K562 (cell line): ENCODE results near the gene DEPDC1B. TPM values are rescaled to one million over a fixed set of nuclear protein-coding genes. Genes with fewer than 3 reads are reported as not detected.

Experiments
- ATAC-seq: fragments of 200-7000 bp; cut with Tn5 transposase; 3 replicates; pipeline ENCODE4 v1.9.1; 2020; ENCODE audit warnings: moderate library complexity
- BruUV-seq: library from RNA; stranded (reverse); fragments of 400-500 nt; replicated peaks from 2 replicates; lab custom pipeline; 2021; lab: Mats Ljungman, UMichigan
- CTCF ChIA-PET: fragments of 300-600 bp; formaldehyde crosslinking; extraction: SDS; loops from one replicate; lab custom pipeline; 2021; ENCODE audit warnings: low intra/inter-chr PET ratio; lab: Yijun Ruan, JAX
- POLR2A ChIA-PET: fragments of 300-600, 350-650 bp; sonication (Branson Sonifier 250); formaldehyde crosslinking; extraction: SDS; loops from one replicate; lab custom pipeline; 2021; ENCODE audit warnings: antibody characterized with exemption, inconsistent platforms; lab: Yijun Ruan, JAX
- DNase-seq, 4 experiments: peaks; one replicate each; pipeline versions ENCODE4 v3.0.0 to v3.0.0-alpha.2; 2011 to 2018; ENCODE audit warnings: low spot score in 3 of 4, mixed read lengths in 3 of 4; ENCODE audit errors: extremely low read depth in 1 of 4
- FAIRE-seq: peaks from 2 replicates; lab custom pipeline; 2011; peaks lifted over from hg19 to GRCh38; lab: Jason Lieb, UNC
- H2AFZ ChIP-seq: 2 replicates; pipeline ENCODE4 v1.6.0; 2011; ENCODE audit warnings: low read depth, low read length, control low read depth, inconsistent platforms
- H3K27ac ChIP-seq: fragments of 200-600 bp; 3 replicates; pipeline ENCODE4 v1.8.0; 2011; ENCODE audit warnings: low read depth, mild to moderate bottlenecking, control low read depth, inconsistent platforms, low read length, moderate library complexity, mixed read lengths; ENCODE audit errors: extremely low read depth
- H3K27me3 ChIP-seq, 2 experiments: fragments of 300-600 bp in 1 of 2; 2 replicates in 1 of 2; 3 replicates in 1 of 2; pipeline versions ENCODE4 v1.6.0 to v1.8.0; 2011; ENCODE audit warnings: inconsistent platforms in 2 of 2, low read length in 2 of 2, mild to moderate bottlenecking in 1 of 2, mixed read lengths in 1 of 2, moderate library complexity in 1 of 2; ENCODE audit not compliant: control insufficient read depth in 2 of 2, insufficient read depth in 2 of 2
- H3K36me3 ChIP-seq: fragments of 300-600 bp; 3 replicates; pipeline ENCODE4 v1.8.0; 2011; ENCODE audit warnings: mild to moderate bottlenecking, low read length, inconsistent platforms; ENCODE audit not compliant: control insufficient read depth, insufficient read depth
- H3K4me1 ChIP-seq, 2 experiments: fragments of 200-600 bp in 1 of 2; replicated peaks in 1 of 2; 2 replicates in 1 of 2; 3 replicates in 1 of 2; pipeline versions ENCODE4 v1.5.1 to v1.8.0; 2011; ENCODE audit warnings: inconsistent platforms in 2 of 2, low read length in 2 of 2, mild to moderate bottlenecking in 1 of 2, mixed read lengths in 1 of 2, moderate library complexity in 1 of 2; ENCODE audit not compliant: control insufficient read depth in 2 of 2, insufficient read depth in 2 of 2
- H3K4me2 ChIP-seq: 2 replicates; pipeline ENCODE4 v1.6.1; 2011; ENCODE audit warnings: low read length, control low read depth, inconsistent platforms, mixed read lengths; ENCODE audit not compliant: insufficient read depth
- H3K4me3 ChIP-seq: fragments of 200-600 bp; sonication (generic), shearing (Covaris generic); 2 replicates; pipeline ENCODE4 v1.5.1; 2016; ENCODE audit warnings: control low read depth, inconsistent platforms
- H3K79me2 ChIP-seq: fragments of 200-600 bp; 3 replicates; pipeline ENCODE4 v1.8.0; 2011; ENCODE audit warnings: low read length, inconsistent platforms; ENCODE audit not compliant: control insufficient read depth, insufficient read depth
- H3K9ac ChIP-seq, 2 experiments: 2 replicates each; pipeline versions ENCODE4 v1.6.0 to v1.6.1; 2011; ENCODE audit warnings: low read depth in 2 of 2, low read length in 2 of 2, control low read depth in 1 of 2, inconsistent platforms in 1 of 2, mild to moderate bottlenecking in 1 of 2, mixed read lengths in 1 of 2; ENCODE audit not compliant: insufficient read depth in 1 of 2
- H3K9me1 ChIP-seq: one replicate; pipeline ENCODE4 v1.6.0; 2011; ENCODE audit warnings: inconsistent platforms, mild to moderate bottlenecking, low read length, moderate library complexity; ENCODE audit not compliant: control insufficient read depth, insufficient read depth
- H3K9me3 ChIP-seq: replicated peaks from 2 replicates; pipeline ENCODE4 v1.5.1; 2011; ENCODE audit warnings: low read depth, low read length, inconsistent platforms; ENCODE audit not compliant: control insufficient read depth, insufficient read depth
- H4K20me1 ChIP-seq: replicated peaks from 2 replicates; pipeline ENCODE4 v1.6.1; 2011; ENCODE audit warnings: low read length, inconsistent platforms, mixed read lengths; ENCODE audit not compliant: control insufficient read depth, insufficient read depth
- ETV5 ChIP-seq: sonication (generic); formaldehyde crosslinking; IDR thresholded peaks from 2 replicates; pipeline ENCODE4 v1.4.0; 2020; ENCODE audit warnings: low read depth, mild to moderate bottlenecking, missing genetic modification reagents
- HDAC8 ChIP-seq: fragments of 450-650 bp; IDR thresholded peaks from 2 replicates; pipeline ENCODE4 v1.6.1; 2016; ENCODE audit warnings: mild to moderate bottlenecking, missing genetic modification characterization, moderate library complexity, missing compliant biosample characterization
- MED1 ChIP-seq: sonication (generic); formaldehyde crosslinking; IDR thresholded peaks from 2 replicates; pipeline ENCODE4 v1.8.1; 2023; ENCODE audit warnings: missing genetic modification reagents, borderline replicate concordance
- MYNN ChIP-seq, 2 experiments: sonication (generic); formaldehyde crosslinking in 1 of 2; IDR thresholded peaks; 2 replicates each; pipeline versions ENCODE4 v1.5.0 to v1.6.1; 2016 to 2020; ENCODE audit warnings: antibody characterized with exemption in 1 of 2, missing genetic modification reagents in 1 of 2
- NFE2L1 ChIP-seq: fragments of 450-650 bp; IDR thresholded peaks from 2 replicates; pipeline ENCODE4 v1.6.1; 2016; ENCODE audit warnings: missing genetic modification characterization, low read depth, mild to moderate bottlenecking, missing compliant biosample characterization, moderate library complexity, borderline replicate concordance
- SIX5 ChIP-seq, 2 experiments: IDR thresholded peaks; 2 replicates each; pipeline ENCODE4 v1.6.1; 2011; ENCODE audit warnings: low read length in 2 of 2, borderline replicate concordance in 1 of 2, low read depth in 1 of 2, mild to moderate bottlenecking in 1 of 2, moderate library complexity in 1 of 2; ENCODE audit not compliant: insufficient read depth in 1 of 2
- TOE1 ChIP-seq, 2 experiments: fragments of 450-650 bp in 1 of 2; sonication (generic) in 1 of 2; formaldehyde crosslinking in 1 of 2; IDR thresholded peaks; 2 replicates each; pipeline versions ENCODE4 v1.7.1 to v1.8.0; 2016 to 2022; ENCODE audit warnings: borderline replicate concordance in 2 of 2, mild to moderate bottlenecking in 2 of 2, antibody characterized with exemption in 1 of 2, inconsistent platforms in 1 of 2, low read depth in 1 of 2, missing genetic modification reagents in 1 of 2, moderate library complexity in 1 of 2
- ZNF445 ChIP-seq: fragments of 250-450 bp; sonication (Bioruptor Pico); IDR thresholded peaks from 2 replicates; pipeline ENCODE4 v1.4.0; 2020; ENCODE audit warnings: low read depth, mild to moderate bottlenecking, moderate library complexity
- WGBS: fragments of 100-300 bp; shearing (Covaris generic); methylation state at CpG from one replicate; pipeline ENCODE4 v1.1.6; 2016; ENCODE audit warnings: low coverage, mixed read lengths; ENCODE audit not compliant: insufficient coverage; ENCODE audit errors: missing lambda C conversion rate; 5-methylcytosine and 5-hydroxymethylcytosine counted together
- in situ Hi-C: fragments of 300-500 bp; cut with MboI; formaldehyde crosslinking; loops from 4 replicates; pipeline ENCODE4 v1.15.0; 2018; ENCODE audit warnings: inconsistent platforms, mixed read lengths
- intact Hi-C: fragments of 100-400 bp; cut with micrococcal nuclease; formaldehyde crosslinking; loops from 2 replicates; pipeline ENCODE4 v1.14.2; 2022
- polyA plus RNA-seq, 8 experiments: library from polyadenylated mRNA; depleted of rRNA in 4 of 8; stranded (reverse) in 5 of 8; unstranded in 3 of 8; fragments of >200 nt; fragmentation: Nextera tagmentation in 2 of 8; fragmentation: Illumina TruSeq in 1 of 8; extraction: Ambion mirVana in 2 of 8; extraction: Trizol in 1 of 8; gene quantifications; 2 replicates each; pipeline versions ENCODE4 v1.2.1 to v1.2.3, GENCODE V29; 2011 to 2014; ENCODE audit warnings: inconsistent platforms in 1 of 8, missing spikeins in 1 of 8
- total RNA-seq, 7 experiments: library from RNA; depleted of rRNA in 6 of 7; stranded (reverse); fragments of >200 nt in 6 of 7; fragmentation: Illumina TruSeq in 2 of 7; extraction: Trizol in 2 of 7; gene quantifications; 2 replicates each; pipeline versions ENCODE4 v1.2.1 to v1.2.3, GENCODE V29; 2011 to 2021; ENCODE audit warnings: low replicate concordance in 1 of 7
- TF ChIP-seq, protein P1 (sequence below): sonication (generic); formaldehyde crosslinking; IDR thresholded peaks from 2 replicates; pipeline ENCODE4 v1.8.0; 2023; ENCODE audit warnings: mild to moderate bottlenecking, missing genetic modification reagents
- TF ChIP-seq, protein P2 (sequence below), 2 experiments: fragments of 450-650 bp in 1 of 2; sonication (generic) in 1 of 2; formaldehyde crosslinking in 1 of 2; IDR thresholded peaks in 1 of 2; conservative IDR thresholded peaks in 1 of 2; 2 replicates each; pipeline versions ENCODE4 v1.6.1 to v1.8.1; 2016 to 2023; ENCODE audit warnings: mild to moderate bottlenecking in 2 of 2, moderate library complexity in 2 of 2, inconsistent platforms in 1 of 2, missing genetic modification reagents in 1 of 2

DEPDC1B gene
- total and polyA plus RNA-seq, 9 of the 15 experiments (the other 6 are each of a cell fraction or from before 2014, with no cell fraction given): 36.0 to 67.2 (median 44.5) TPM

DNA sequence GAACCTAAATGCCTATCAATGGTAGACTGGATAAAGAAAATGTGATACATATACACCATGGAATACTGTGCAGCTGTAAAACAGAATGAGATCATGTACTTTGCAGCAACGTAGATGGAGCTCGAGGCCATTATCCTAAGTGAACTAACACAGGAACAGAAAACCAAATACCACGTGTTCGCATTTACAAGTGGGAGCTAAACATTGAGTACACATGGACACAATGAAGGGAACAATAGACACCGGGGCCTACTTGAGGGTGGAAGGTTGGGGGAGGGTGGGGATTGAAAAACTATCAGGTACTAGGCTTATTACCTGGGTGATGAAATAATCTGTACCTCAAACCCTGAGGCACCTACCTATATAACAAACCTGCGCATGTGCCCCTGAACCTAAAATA lies 22.4 kb upstream of the DEPDC1B start:
- Histone ChIP-seq H3K27ac (no peak overlapping the region), H2AFZ (no peak overlapping the region), H3K4me1 (no peaks in the 10 kb centered on the region), H3K9me3 (no peaks in the 10 kb centered on the region), H3K4me3 (no peak overlapping the region), H3K9ac (no peak overlapping the region), H3K27me3 (no peaks in the 10 kb centered on the region; a peak in 1 of 5 replicates), H4K20me1 (no peaks in the 10 kb centered on the region), H3K4me2 (no peak overlapping the region), H3K79me2 (no peaks in the 10 kb centered on the region), H3K36me3 (no peaks in the 10 kb centered on the region), H3K9me1 (no peaks in the 10 kb centered on the region)
- FAIRE-seq: no peak
- CTCF ChIA-PET: no interaction called here
- WGBS: 21% methylated on average over 6 of the region's 6 CpGs
- BruUV-seq: no TSS peak
- no peak for ATAC-seq
- in situ Hi-C loops (no loop called here), intact Hi-C loops (no loop called here)
- DNase-seq: no peak
- POLR2A ChIA-PET: interaction anchor here (1.1 kb wide), 1 partner anchor 23 kb away, joined by 3 read pairs; the partner anchor contains the start of gene DEPDC1B
- no peak for TF ChIP-seq TOE1 (IDR thresholded peaks at IDR 0.05; ENCODE audit: borderline replicate concordance)
- no peak for TF ChIP-seq TOE1 (CRISPR knock-in tag; IDR thresholded peaks at IDR 0.05; ENCODE audit: borderline replicate concordance, low read depth)
- TF ChIP-seq HDAC8 (tag): no peak
- TF ChIP-seq, protein P1, sequence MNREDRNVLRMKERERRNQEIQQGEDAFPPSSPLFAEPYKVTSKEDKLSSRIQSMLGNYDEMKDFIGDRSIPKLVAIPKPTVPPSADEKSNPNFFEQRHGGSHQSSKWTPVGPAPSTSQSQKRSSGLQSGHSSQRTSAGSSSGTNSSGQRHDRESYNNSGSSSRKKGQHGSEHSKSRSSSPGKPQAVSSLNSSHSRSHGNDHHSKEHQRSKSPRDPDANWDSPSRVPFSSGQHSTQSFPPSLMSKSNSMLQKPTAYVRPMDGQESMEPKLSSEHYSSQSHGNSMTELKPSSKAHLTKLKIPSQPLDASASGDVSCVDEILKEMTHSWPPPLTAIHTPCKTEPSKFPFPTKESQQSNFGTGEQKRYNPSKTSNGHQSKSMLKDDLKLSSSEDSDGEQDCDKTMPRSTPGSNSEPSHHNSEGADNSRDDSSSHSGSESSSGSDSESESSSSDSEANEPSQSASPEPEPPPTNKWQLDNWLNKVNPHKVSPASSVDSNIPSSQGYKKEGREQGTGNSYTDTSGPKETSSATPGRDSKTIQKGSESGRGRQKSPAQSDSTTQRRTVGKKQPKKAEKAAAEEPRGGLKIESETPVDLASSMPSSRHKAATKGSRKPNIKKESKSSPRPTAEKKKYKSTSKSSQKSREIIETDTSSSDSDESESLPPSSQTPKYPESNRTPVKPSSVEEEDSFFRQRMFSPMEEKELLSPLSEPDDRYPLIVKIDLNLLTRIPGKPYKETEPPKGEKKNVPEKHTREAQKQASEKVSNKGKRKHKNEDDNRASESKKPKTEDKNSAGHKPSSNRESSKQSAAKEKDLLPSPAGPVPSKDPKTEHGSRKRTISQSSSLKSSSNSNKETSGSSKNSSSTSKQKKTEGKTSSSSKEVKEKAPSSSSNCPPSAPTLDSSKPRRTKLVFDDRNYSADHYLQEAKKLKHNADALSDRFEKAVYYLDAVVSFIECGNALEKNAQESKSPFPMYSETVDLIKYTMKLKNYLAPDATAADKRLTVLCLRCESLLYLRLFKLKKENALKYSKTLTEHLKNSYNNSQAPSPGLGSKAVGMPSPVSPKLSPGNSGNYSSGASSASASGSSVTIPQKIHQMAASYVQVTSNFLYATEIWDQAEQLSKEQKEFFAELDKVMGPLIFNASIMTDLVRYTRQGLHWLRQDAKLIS (CRISPR knock-in tag): no peak
- TF ChIP-seq MYNN (IDR thresholded peaks at IDR 0.05): no peak
- TF ChIP-seq MYNN (CRISPR knock-in tag; IDR thresholded peaks at IDR 0.05): no peak
- no peak for TF ChIP-seq SIX5 (IDR thresholded peaks at IDR 0.05; ENCODE audit: borderline replicate concordance in 1 of 2, insufficient read depth in 1 of 2, low read depth in 1 of 2, low read length in 2 of 2)
- TF ChIP-seq, protein P2, sequence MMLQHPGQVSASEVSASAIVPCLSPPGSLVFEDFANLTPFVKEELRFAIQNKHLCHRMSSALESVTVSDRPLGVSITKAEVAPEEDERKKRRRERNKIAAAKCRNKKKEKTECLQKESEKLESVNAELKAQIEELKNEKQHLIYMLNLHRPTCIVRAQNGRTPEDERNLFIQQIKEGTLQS (IDR thresholded peaks at IDR 0.05): no peak
- TF ChIP-seq, protein P2 (CRISPR knock-in tag; conservative IDR thresholded peaks at IDR 0.05): no peak
- TF ChIP-seq ETV5 (CRISPR knock-in tag): no peak
- TF ChIP-seq MED1: no peak
- TF ChIP-seq ZNF445 (CRISPR knock-in tag): no peak
- TF ChIP-seq NFE2L1: no peak
